Esophagus squamous epithelium (tissue), 4 donors: Measurements from ENCODE around the gene CFAP43.

Source experiments
- POLR2A ChIP-seq, 4 donors: fragments of 450-650 bp; IDR thresholded peaks; one replicate each; pipeline ENCODE4 v1.6.1; 2017; ENCODE audit warnings: antibody characterized with exemption in 4 of 4, mild to moderate bottlenecking in 4 of 4, moderate library complexity in 3 of 4
- TF ChIP-seq, protein P1 (sequence below), 6 experiments: fragments of 450-650 bp in 4 of 6; fragments of 200-600 bp in 2 of 6; sonication (generic) in 2 of 6; IDR thresholded peaks; one replicate each; pipeline ENCODE4 v1.5.1; 2016 to 2019; ENCODE audit warnings: antibody characterized with exemption in 6 of 6, mild to moderate bottlenecking in 4 of 6, moderate library complexity in 4 of 6

DNA sequence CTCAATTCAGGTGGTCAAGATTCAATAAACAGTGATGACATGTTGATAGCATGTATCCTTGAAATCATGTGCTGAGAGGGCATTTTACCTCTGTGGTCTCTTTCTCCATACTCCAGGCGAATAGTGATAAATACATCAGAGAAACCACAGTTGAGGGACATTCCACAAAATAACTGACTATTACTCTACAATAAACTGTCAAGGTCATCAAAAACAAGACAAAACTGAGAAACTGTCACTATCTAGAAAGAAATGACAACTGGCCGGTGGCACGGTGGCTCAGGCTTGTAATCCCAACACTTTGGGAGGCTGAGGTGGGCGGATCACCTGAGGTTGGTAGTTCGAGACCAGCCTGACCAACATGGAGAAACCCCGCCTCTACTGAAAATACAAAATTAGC, 94.0 kb downstream of the CFAP43 start:
- TF ChIP-seq, protein P1, sequence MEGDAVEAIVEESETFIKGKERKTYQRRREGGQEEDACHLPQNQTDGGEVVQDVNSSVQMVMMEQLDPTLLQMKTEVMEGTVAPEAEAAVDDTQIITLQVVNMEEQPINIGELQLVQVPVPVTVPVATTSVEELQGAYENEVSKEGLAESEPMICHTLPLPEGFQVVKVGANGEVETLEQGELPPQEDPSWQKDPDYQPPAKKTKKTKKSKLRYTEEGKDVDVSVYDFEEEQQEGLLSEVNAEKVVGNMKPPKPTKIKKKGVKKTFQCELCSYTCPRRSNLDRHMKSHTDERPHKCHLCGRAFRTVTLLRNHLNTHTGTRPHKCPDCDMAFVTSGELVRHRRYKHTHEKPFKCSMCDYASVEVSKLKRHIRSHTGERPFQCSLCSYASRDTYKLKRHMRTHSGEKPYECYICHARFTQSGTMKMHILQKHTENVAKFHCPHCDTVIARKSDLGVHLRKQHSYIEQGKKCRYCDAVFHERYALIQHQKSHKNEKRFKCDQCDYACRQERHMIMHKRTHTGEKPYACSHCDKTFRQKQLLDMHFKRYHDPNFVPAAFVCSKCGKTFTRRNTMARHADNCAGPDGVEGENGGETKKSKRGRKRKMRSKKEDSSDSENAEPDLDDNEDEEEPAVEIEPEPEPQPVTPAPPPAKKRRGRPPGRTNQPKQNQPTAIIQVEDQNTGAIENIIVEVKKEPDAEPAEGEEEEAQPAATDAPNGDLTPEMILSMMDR (IDR thresholded peaks at IDR 0.05) = no peak
- TF ChIP-seq POLR2A (IDR thresholded peaks at IDR 0.05) = no peak
